Left kidney (tissue), 2 donors: ENCODE results near the gene SIL1. TPM values are rescaled to one million over a fixed set of nuclear protein-coding genes. Genes with fewer than 3 reads are reported as not detected.

ENCODE experiments used
- DNase-seq: peaks from one replicate; pipeline ENCODE4 v3.0.0-alpha.2; 2013
- polyA plus RNA-seq: library from polyadenylated mRNA; unstranded; fragments of 120-200 nt; gene quantifications from one replicate; pipeline ENCODE4 v1.2.1, GENCODE V29; 2013; ENCODE audit not compliant: insufficient read length

Gene SIL1
- polyA plus RNA-seq, 1 donor: 47.8 TPM

GRCh38 chr5:138961221-138961620, 236.9 kb downstream of the SIL1 start:
- no peak for DNase-seq

- DNase-seq: no peak
Measured at GRCh38 chr5:138960145-138960692, 237.9 kb downstream of the SIL1 start.

DNA sequence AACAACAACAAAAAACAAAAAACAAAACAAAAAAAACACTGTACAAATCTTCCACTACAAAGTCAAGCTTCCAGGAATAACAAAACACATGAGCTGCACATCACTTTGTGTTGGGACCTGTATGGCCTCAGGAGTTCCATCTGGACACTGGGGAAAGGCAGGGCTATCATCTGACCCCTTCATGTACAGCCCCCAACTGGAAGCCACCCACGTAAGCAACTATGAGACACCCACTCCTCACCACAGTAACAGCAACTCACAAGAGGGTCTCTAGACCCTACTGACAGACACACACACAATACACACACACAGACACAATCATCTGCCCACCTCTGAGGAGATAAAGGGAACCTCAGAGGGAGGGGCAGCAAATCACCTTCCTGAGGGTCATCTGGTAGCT, 241.4 kb downstream of the SIL1 start:
- DNase-seq: no peak

- no peak for DNase-seq
Measured at GRCh38 chr5:138955671-138956295, 242.4 kb downstream of the SIL1 start.

GRCh38 chr5:138955013-138955660, 243.0 kb downstream of the SIL1 start:
- no peak for DNase-seq

- DNase-seq: no peak
Measured at GRCh38 chr5:138954257-138955012, 243.7 kb downstream of the SIL1 start.

DNA sequence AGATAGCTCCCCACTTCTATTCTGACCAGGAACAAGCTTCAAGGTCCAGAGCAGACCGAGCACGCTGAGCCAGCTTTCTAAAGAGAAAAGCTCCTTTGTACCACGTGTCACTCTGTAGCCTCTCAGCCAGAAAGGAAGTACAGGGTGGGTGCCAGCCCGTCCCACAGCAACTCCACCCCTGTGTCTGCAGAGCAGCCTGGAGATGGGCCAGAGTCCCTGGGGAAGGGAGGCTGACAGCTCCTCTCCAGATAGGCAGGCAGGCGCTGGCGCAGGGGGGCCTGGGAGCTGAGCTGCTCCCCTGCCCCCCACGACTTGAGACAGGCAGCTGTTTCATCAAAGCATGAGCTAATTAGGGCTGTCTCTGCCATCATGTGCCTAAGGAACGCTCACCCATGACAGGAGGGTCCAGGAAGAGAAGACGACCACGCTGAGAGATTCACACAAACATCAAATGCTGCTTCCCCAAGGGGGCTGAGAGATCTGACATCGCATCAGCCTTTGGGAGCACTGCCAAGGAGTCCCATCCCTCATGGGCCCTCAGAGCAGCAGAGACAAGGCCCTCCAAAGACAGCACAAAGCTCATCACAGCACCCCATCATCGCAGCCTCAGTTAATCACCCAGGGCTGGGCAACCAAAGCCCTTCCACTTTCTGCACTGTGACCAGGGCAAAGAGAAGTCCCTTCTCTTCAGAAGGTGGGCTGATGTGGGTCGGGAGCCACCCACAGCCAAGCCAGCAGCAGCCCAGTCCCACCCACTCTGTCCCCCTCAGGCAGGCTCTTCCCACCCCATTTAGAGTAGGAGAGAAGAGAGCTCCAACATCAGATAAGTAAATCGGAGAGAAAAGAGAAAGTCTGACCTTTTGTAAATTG, 244.5 kb downstream of the SIL1 start:
- no peak for DNase-seq

- no peak for DNase-seq
Measured at GRCh38 chr5:138952962-138953361, 245.2 kb downstream of the SIL1 start.

DNA sequence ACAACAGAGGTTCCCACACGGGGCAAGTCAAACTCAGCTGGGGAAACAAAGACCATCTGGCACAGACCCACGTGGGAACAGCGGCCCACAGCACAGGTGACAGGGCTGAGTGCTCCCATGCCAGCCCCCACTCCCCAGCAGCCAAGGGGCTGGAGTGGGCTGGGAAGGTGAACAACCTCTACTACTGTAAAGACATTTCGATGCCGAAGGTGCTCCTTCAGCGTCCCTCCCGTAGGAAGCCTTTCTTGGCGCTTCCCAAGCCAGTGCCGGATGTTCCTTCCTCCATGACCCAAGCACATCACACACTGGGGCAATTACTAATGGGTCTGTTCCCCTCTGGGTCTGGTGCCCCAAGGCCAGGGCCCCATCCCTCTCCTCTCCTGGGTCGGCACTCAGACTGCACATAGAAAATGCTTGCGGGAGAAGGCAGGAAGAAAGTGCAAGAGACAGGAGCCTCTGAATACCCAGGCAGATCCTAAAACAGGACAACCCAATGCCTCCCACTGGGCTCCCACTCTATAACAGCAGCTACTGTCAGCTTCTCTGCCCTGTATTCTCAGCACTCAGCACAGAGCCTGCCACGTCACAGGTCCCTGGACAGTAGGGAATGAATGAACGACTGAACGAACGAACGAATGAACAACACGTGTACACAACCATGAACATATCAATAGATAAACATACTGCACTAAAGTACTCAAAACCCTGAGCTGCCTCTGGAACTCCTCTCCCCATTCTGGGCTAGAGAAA, 246.0 kb downstream of the SIL1 start:
- DNase-seq: no peak

GRCh38 chr5:138951091-138951985, 246.8 kb downstream of the SIL1 start:
- DNase-seq: no peak

DNA sequence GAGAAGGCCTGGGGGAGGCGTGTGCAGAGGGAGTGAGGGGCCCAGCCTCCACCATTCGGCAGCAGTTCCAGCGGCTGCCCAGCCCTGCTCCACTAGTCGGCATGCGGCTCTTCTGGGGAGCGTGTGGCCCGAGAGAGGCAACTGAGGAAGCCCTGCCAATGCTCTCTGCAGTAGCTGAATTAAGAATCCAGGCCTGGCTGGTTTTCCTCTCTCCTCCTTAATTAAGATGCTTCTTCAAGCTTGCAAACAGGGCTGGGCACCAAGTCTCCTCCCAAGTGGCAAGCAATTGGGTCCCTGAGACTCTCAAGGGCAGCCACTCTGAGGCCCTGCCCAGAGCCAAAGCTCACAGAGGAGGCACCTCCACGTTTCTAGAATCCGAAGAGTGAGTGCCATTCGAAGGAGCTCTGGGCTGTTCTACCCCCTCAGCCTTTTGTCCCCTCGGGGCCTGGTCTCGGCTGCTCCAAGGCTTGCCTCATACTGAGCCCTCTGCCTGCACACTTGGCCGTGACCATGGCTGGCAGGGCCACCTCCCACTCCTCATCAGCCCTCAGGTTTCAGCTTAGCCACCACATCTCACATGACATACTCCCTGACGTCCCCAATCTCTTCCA, 247.6 kb downstream of the SIL1 start:
- DNase-seq: no peak

- DNase-seq: no peak
Measured at GRCh38 chr5:138949988-138950387, 248.2 kb downstream of the SIL1 start.

GRCh38 chr5:138949223-138949574, 249.0 kb downstream of the SIL1 start:
- no peak for DNase-seq

DNA sequence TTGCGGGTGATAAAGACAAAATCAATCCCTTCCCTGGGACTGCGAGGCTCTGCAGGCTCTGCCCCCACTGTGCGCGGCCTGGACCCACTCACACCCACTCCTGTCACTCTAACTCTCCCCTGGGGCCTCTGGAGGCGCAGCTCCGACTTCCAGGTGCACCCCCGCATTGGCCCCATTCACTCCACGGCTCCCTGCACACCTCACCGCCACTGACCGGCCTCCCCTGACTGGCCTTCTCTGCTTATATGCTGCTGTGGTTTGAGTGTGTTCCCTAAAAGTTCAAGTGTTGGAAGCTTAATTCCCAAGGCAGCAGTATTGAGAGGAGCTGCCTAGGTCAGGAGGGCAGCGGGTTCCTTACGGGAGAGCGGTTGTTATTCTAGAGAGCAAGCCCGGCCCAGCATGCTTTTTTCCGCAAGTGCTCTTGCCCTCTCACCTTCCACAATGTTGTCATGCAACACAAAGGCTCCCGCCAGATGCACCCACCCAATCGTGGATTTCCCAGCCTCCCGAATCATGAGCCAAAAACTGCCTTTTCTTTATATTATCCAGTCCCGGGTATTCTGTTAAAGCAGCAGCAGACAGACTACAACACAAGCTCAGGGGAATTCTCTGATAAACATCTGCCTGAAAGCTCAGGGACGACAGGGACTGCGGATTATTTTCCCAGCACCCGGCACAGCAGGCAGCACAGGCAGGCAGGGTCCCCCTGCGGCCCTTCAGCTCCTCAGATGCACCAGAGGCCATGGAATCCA, 249.5 kb downstream of the SIL1 start:
- no peak for DNase-seq

- no peak for DNase-seq
Measured at GRCh38 chr5:138947780-138948179, 250.4 kb downstream of the SIL1 start.

GRCh38 chr5:138946831-138947560, 251.2 kb downstream of the SIL1 start:
- DNase-seq: no peak

DNA sequence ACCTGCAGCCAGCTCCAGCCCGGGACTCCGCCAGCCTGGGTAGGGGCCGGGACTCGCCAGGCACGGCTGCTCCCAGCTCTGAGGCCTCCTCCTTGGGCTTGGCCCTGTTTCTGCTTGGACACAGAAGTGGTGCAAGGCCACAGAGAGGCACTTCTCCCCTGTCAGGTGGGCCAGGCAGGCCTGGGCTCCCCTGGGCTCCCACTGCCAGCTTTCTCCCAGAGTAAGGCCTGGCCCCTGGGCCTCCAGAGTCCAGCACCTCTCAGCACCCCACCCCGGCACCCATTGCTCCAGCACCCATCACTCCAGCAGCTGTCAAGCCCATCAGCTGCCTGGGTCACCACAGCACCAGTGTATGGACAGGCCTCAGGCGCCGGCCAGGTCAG, 251.9 kb downstream of the SIL1 start:
- no peak for DNase-seq
